Liver (tissue), 3 donors: ENCODE measurements around the gene FIBP.

ENCODE experiments used
- EGR1 ChIP-seq, 2 donors: IDR thresholded peaks; 2 replicates each; pipeline ENCODE4 v1.6.1; 2016 to 2018; ENCODE audit warnings: antibody characterized with exemption in 2 of 2, low read depth in 2 of 2
- FOXA1 ChIP-seq: IDR thresholded peaks from 2 replicates; pipeline ENCODE4 v1.6.1; 2016; ENCODE audit warnings: antibody characterized with exemption
- GABPA ChIP-seq, 2 donors: IDR thresholded peaks in 1 of 2; conservative IDR thresholded peaks in 1 of 2; 2 replicates each; pipeline ENCODE4 v1.6.1; 2016; ENCODE audit warnings: antibody characterized with exemption in 2 of 2, mild to moderate bottlenecking in 1 of 2, moderate library complexity in 1 of 2
- HNF4G ChIP-seq: IDR thresholded peaks from 2 replicates; pipeline ENCODE4 v1.6.1; 2016; ENCODE audit warnings: antibody characterized with exemption
- JUND ChIP-seq, 2 donors: IDR thresholded peaks; 2 replicates each; pipeline ENCODE4 v1.6.1; 2016; ENCODE audit warnings: antibody characterized with exemption in 2 of 2
- RXRA ChIP-seq, 2 donors: IDR thresholded peaks; 2 replicates each; pipeline ENCODE4 v1.6.1; 2017 to 2018; ENCODE audit warnings: antibody characterized with exemption in 2 of 2, mild to moderate bottlenecking in 1 of 2
- TAF1 ChIP-seq: conservative IDR thresholded peaks from 2 replicates; pipeline ENCODE4 v1.6.1; 2016; ENCODE audit warnings: antibody characterized with exemption, mild to moderate bottlenecking
- YY1 ChIP-seq: IDR thresholded peaks from 2 replicates; pipeline ENCODE4 v1.6.1; 2016; ENCODE audit warnings: antibody characterized with exemption, mild to moderate bottlenecking
- TF ChIP-seq, protein P1 (sequence below): fragments of 150-350 bp; IDR thresholded peaks from 2 replicates; pipeline ENCODE4 v1.5.1; 2017; ENCODE audit warnings: improper control_type of control experiment, low read depth, low read length; ENCODE audit not compliant: missing input control
- TF ChIP-seq, protein P2 (sequence below): IDR thresholded peaks from 2 replicates; pipeline ENCODE4 v1.6.1; 2016; ENCODE audit warnings: antibody characterized with exemption, mild to moderate bottlenecking
- TF ChIP-seq, protein P3 (sequence below): IDR thresholded peaks from 2 replicates; pipeline ENCODE4 v1.6.1; 2016; ENCODE audit warnings: antibody characterized with exemption
- TF ChIP-seq, protein P4 (sequence below): IDR thresholded peaks from 2 replicates; pipeline ENCODE4 v1.6.1; 2016; ENCODE audit warnings: antibody characterized with exemption
- donor health status: healthy.
- donor health status: healthy.

DNA sequence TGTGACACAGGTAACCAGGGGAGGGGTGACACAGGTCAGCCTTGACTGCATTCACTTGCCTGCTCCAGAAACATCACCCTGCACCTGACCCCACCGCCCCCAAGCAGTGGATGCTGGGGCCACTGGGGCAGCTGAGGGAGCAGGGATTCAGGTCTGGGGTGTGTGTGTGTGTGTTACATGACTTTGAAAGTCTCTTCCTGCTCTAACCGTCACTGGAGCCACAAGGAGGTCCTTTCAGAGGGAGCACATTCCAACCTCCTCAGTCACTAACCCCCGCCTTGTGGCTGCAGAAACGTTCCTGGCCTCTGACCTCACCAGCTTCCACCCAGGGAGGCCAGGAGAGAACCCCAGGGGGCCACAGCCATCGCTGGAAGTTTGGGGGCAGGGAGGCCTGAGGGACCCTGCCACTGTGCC is 14.8 kb upstream of the FIBP start:
- TF ChIP-seq, protein P1, sequence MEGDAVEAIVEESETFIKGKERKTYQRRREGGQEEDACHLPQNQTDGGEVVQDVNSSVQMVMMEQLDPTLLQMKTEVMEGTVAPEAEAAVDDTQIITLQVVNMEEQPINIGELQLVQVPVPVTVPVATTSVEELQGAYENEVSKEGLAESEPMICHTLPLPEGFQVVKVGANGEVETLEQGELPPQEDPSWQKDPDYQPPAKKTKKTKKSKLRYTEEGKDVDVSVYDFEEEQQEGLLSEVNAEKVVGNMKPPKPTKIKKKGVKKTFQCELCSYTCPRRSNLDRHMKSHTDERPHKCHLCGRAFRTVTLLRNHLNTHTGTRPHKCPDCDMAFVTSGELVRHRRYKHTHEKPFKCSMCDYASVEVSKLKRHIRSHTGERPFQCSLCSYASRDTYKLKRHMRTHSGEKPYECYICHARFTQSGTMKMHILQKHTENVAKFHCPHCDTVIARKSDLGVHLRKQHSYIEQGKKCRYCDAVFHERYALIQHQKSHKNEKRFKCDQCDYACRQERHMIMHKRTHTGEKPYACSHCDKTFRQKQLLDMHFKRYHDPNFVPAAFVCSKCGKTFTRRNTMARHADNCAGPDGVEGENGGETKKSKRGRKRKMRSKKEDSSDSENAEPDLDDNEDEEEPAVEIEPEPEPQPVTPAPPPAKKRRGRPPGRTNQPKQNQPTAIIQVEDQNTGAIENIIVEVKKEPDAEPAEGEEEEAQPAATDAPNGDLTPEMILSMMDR, result no peak
- TF ChIP-seq RXRA (IDR thresholded peaks at IDR 0.05) (no peak), YY1 (no peak), GABPA (IDR thresholded peaks at IDR 0.05 in 1 of 2, conservative IDR thresholded peaks at IDR 0.05 in 1 of 2) (no peak), TAF1 (no peak), HNF4G (no peak), EGR1 (IDR thresholded peaks at IDR 0.05; ENCODE audit: low read depth in 2 of 2) (no peak), FOXA1 (no peak), JUND (IDR thresholded peaks at IDR 0.05) (no peak)
- TF ChIP-seq, protein P2, sequence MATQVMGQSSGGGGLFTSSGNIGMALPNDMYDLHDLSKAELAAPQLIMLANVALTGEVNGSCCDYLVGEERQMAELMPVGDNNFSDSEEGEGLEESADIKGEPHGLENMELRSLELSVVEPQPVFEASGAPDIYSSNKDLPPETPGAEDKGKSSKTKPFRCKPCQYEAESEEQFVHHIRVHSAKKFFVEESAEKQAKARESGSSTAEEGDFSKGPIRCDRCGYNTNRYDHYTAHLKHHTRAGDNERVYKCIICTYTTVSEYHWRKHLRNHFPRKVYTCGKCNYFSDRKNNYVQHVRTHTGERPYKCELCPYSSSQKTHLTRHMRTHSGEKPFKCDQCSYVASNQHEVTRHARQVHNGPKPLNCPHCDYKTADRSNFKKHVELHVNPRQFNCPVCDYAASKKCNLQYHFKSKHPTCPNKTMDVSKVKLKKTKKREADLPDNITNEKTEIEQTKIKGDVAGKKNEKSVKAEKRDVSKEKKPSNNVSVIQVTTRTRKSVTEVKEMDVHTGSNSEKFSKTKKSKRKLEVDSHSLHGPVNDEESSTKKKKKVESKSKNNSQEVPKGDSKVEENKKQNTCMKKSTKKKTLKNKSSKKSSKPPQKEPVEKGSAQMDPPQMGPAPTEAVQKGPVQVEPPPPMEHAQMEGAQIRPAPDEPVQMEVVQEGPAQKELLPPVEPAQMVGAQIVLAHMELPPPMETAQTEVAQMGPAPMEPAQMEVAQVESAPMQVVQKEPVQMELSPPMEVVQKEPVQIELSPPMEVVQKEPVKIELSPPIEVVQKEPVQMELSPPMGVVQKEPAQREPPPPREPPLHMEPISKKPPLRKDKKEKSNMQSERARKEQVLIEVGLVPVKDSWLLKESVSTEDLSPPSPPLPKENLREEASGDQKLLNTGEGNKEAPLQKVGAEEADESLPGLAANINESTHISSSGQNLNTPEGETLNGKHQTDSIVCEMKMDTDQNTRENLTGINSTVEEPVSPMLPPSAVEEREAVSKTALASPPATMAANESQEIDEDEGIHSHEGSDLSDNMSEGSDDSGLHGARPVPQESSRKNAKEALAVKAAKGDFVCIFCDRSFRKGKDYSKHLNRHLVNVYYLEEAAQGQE, result no peak
- TF ChIP-seq, protein P3, sequence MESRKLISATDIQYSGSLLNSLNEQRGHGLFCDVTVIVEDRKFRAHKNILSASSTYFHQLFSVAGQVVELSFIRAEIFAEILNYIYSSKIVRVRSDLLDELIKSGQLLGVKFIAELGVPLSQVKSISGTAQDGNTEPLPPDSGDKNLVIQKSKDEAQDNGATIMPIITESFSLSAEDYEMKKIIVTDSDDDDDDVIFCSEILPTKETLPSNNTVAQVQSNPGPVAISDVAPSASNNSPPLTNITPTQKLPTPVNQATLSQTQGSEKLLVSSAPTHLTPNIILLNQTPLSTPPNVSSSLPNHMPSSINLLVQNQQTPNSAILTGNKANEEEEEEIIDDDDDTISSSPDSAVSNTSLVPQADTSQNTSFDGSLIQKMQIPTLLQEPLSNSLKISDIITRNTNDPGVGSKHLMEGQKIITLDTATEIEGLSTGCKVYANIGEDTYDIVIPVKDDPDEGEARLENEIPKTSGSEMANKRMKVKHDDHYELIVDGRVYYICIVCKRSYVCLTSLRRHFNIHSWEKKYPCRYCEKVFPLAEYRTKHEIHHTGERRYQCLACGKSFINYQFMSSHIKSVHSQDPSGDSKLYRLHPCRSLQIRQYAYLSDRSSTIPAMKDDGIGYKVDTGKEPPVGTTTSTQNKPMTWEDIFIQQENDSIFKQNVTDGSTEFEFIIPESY, result no peak
- TF ChIP-seq, protein P4, sequence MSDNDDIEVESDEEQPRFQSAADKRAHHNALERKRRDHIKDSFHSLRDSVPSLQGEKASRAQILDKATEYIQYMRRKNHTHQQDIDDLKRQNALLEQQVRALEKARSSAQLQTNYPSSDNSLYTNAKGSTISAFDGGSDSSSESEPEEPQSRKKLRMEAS, result no peak
